HepG2 (cell line): ENCODE measurements around the gene LITAF. TPM values are rescaled to one million over a fixed set of nuclear protein-coding genes. Genes with fewer than 3 reads are reported as not detected.

Experiments used
- IRF2 ChIP-seq: IDR thresholded peaks from 2 replicates; pipeline ENCODE4 v1.6.1; 2018; ENCODE audit warnings: missing genetic modification reagents, missing compliant biosample characterization
- KAT2B ChIP-seq: fragments of 150-350 bp; IDR thresholded peaks from 2 replicates; pipeline ENCODE4 v1.6.1; 2014; ENCODE audit warnings: low read depth, low read length, borderline replicate concordance
- TOE1 ChIP-seq: sonication (generic); formaldehyde crosslinking; IDR thresholded peaks from 2 replicates; pipeline ENCODE4 v1.4.0; 2020; ENCODE audit warnings: mild to moderate bottlenecking, missing genetic modification reagents
- TSC22D2 ChIP-seq: sonication (generic); formaldehyde crosslinking; IDR thresholded peaks from 2 replicates; pipeline ENCODE4 v1.5.1; 2020; ENCODE audit warnings: missing genetic modification reagents, mild to moderate bottlenecking, borderline replicate concordance
- ZNF383 ChIP-seq: sonication (generic); formaldehyde crosslinking; IDR thresholded peaks from 2 replicates; pipeline ENCODE4 v1.4.0; 2020; ENCODE audit warnings: missing genetic modification reagents, mild to moderate bottlenecking, borderline replicate concordance
- ZNF530 ChIP-seq: sonication (generic); formaldehyde crosslinking; IDR thresholded peaks from 2 replicates; pipeline ENCODE4 v1.5.0; 2020; ENCODE audit warnings: low read depth, mild to moderate bottlenecking, missing genetic modification reagents
- ZXDC ChIP-seq: sonication (generic); formaldehyde crosslinking; IDR thresholded peaks from 2 replicates; pipeline ENCODE4 v1.5.0; 2020; ENCODE audit warnings: mild to moderate bottlenecking, missing genetic modification reagents
- polyA plus RNA-seq, 8 experiments: library from polyadenylated mRNA; depleted of rRNA in 3 of 8; stranded (reverse) in 7 of 8; unstranded in 1 of 8; fragments of >200 nt; fragmentation: Illumina TruSeq in 4 of 8; extraction: Trizol in 4 of 8; gene quantifications; 2 replicates each; pipeline versions ENCODE4 v1.2.1 to v1.2.3, GENCODE V29; 2011 to 2016; ENCODE audit warnings: low read depth in 4 of 8, missing spikeins in 1 of 8, mixed read lengths in 1 of 8; ENCODE audit not compliant: insufficient read depth in 1 of 8
- total RNA-seq, 5 experiments: library from RNA; depleted of rRNA; stranded (reverse); fragments of >200 nt; fragmentation: Illumina TruSeq; extraction: Trizol; gene quantifications; 2 replicates each; pipeline ENCODE4 v1.2.3, GENCODE V29; 2016; ENCODE audit warnings: low read depth in 1 of 5
- TF ChIP-seq, protein P1 (sequence below), 2 experiments: fragments of 450-650 bp in 1 of 2; sonication (generic) in 1 of 2; formaldehyde crosslinking in 1 of 2; IDR thresholded peaks; 2 replicates each; pipeline versions ENCODE4 v1.6.1 to v1.8.0; 2016 to 2022; ENCODE audit warnings: antibody characterized with exemption in 1 of 2, mild to moderate bottlenecking in 1 of 2, missing genetic modification reagents in 1 of 2
- TF ChIP-seq, protein P2 (sequence below), 2 experiments: sonication (generic) in 1 of 2; formaldehyde crosslinking in 1 of 2; IDR thresholded peaks; 2 replicates each; pipeline versions ENCODE4 v1.5.1 to v1.6.1; 2011 to 2020; ENCODE audit warnings: borderline replicate concordance in 1 of 2, low read depth in 1 of 2, low read length in 1 of 2, mild to moderate bottlenecking in 1 of 2, missing genetic modification reagents in 1 of 2, moderate library complexity in 1 of 2
- TF ChIP-seq, protein P3 (sequence below): sonication (generic); formaldehyde crosslinking; IDR thresholded peaks from 2 replicates; pipeline ENCODE4 v1.4.0; 2020; ENCODE audit warnings: low read depth, missing genetic modification reagents

The LITAF gene
- total and polyA plus RNA-seq, 2 of the 13 experiments (the other 11 are each of a cell fraction or from before 2014, with no cell fraction given) = 80.1 to 141 TPM

DNA sequence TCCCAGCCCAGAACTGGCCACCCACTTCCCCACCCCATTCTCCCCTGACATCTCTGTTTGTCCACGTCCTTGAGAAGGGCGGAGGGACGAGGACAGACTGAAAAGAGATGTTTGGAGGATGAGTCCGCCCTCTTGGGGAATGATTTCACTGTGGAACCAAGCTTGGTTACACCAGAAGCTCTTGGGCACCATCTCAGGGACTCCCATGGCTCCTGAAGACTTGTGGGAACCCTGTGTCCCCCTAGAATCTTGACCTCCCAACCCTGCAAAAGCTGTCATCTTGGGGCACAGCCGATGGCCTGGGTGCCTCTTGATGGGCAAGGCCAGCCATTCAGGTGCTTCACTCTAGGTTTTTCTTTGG, 25.9 kb upstream of the LITAF start (continued):
- TF ChIP-seq, protein P1, sequence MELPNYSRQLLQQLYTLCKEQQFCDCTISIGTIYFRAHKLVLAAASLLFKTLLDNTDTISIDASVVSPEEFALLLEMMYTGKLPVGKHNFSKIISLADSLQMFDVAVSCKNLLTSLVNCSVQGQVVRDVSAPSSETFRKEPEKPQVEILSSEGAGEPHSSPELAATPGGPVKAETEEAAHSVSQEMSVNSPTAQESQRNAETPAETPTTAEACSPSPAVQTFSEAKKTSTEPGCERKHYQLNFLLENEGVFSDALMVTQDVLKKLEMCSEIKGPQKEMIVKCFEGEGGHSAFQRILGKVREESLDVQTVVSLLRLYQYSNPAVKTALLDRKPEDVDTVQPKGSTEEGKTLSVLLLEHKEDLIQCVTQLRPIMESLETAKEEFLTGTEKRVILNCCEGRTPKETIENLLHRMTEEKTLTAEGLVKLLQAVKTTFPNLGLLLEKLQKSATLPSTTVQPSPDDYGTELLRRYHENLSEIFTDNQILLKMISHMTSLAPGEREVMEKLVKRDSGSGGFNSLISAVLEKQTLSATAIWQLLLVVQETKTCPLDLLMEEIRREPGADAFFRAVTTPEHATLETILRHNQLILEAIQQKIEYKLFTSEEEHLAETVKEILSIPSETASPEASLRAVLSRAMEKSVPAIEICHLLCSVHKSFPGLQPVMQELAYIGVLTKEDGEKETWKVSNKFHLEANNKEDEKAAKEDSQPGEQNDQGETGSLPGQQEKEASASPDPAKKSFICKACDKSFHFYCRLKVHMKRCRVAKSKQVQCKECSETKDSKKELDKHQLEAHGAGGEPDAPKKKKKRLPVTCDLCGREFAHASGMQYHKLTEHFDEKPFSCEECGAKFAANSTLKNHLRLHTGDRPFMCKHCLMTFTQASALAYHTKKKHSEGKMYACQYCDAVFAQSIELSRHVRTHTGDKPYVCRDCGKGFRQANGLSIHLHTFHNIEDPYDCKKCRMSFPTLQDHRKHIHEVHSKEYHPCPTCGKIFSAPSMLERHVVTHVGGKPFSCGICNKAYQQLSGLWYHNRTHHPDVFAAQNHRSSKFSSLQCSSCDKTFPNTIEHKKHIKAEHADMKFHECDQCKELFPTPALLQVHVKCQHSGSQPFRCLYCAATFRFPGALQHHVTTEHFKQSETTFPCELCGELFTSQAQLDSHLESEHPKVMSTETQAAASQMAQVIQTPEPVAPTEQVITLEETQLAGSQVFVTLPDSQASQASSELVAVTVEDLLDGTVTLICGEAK (IDR thresholded peaks at IDR 0.05) = no peak
- TF ChIP-seq, protein P1 (CRISPR knock-in tag; IDR thresholded peaks at IDR 0.05) = no peak
- TF ChIP-seq, protein P2, sequence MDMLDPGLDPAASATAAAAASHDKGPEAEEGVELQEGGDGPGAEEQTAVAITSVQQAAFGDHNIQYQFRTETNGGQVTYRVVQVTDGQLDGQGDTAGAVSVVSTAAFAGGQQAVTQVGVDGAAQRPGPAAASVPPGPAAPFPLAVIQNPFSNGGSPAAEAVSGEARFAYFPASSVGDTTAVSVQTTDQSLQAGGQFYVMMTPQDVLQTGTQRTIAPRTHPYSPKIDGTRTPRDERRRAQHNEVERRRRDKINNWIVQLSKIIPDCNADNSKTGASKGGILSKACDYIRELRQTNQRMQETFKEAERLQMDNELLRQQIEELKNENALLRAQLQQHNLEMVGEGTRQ (IDR thresholded peaks at IDR 0.05; ENCODE audit: low read depth, low read length) = no peak
- TF ChIP-seq, protein P2 (CRISPR knock-in tag; IDR thresholded peaks at IDR 0.05; ENCODE audit: borderline replicate concordance) = peak; percentile 4; the same call in 1 of the 2 replicates
- TF ChIP-seq ZNF530 (CRISPR knock-in tag) (no peak), ZXDC (CRISPR knock-in tag) (no peak), TSC22D2 (CRISPR knock-in tag) (0 out of 2 replicates have a peak, but pooled peaks have one; percentile 4), KAT2B (no peak), IRF2 (CRISPR knock-in tag) (no peak; the same call in 1 of the 2 replicates), TOE1 (CRISPR knock-in tag) (no peak), ZNF383 (0 out of 2 replicates have a peak, but pooled peaks have one; percentile 68)
- TF ChIP-seq, protein P3, sequence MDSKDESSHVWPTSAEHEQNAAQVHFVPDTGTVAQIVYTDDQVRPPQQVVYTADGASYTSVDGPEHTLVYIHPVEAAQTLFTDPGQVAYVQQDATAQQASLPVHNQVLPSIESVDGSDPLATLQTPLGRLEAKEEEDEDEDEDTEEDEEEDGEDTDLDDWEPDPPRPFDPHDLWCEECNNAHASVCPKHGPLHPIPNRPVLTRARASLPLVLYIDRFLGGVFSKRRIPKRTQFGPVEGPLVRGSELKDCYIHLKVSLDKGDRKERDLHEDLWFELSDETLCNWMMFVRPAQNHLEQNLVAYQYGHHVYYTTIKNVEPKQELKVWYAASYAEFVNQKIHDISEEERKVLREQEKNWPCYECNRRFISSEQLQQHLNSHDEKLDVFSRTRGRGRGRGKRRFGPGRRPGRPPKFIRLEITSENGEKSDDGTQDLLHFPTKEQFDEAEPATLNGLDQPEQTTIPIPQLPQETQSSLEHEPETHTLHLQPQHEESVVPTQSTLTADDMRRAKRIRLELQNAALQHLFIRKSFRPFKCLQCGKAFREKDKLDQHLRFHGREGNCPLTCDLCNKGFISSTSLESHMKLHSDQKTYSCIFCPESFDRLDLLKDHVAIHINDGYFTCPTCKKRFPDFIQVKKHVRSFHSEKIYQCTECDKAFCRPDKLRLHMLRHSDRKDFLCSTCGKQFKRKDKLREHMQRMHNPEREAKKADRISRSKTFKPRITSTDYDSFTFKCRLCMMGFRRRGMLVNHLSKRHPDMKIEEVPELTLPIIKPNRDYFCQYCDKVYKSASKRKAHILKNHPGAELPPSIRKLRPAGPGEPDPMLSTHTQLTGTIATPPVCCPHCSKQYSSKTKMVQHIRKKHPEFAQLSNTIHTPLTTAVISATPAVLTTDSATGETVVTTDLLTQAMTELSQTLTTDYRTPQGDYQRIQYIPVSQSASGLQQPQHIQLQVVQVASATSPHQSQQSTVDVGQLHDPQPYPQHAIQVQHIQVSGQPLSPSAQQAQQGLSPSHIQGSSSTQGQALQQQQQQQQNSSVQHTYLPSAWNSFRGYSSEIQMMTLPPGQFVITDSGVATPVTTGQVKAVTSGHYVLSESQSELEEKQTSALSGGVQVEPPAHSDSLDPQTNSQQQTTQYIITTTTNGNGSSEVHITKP (CRISPR knock-in tag) = no peak
